ENCODE data around the gene IL1R1. TPM values are rescaled to one million over a fixed set of nuclear protein-coding genes. Genes with fewer than 3 reads are reported as not detected.
"Not testable (repeated sequence)": the region's sequence is repeated elsewhere in the genome, so short reads cannot be mapped to it uniquely, and the experiment has no call there.

The IL1R1 gene
- total RNA-seq, result 51.9 TPM

GRCh38 chr2:102141970-102142828, at the start of gene IL1R1:
Gene IL1R1, plus strand, starts transcription at chr2:102142746. Its CDS starts 14,979 bp downstream, at chr2:102157725.
- DNase-seq (ENCODE audit: low spot score), result peak; percentile 73

- DNase-seq (ENCODE audit: low spot score), result no peak
These were observed 48.9 kb upstream of the IL1R1 start for GRCh38 chr2:102093662-102094061.

DNA sequence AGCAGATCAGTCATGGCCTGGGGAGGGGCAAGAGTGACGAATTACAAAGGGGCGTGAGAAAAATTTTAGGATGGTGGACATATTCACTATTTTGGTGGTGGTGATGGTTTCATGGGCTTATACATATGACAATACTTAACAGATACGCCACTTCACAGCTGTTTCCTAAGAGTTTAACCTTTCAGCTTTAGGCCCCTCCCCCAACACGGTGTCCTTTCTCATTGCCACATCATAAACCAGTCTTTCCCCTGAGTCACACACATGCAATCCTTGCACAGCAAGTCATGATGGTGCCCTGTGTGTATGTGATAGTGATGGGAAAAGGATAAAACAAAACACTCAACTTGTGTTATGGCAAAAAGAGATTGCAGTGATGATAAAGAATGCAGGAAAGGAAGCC, 47.6 kb upstream of the IL1R1 start:
- DNase-seq (ENCODE audit: low spot score), result no peak

DNA sequence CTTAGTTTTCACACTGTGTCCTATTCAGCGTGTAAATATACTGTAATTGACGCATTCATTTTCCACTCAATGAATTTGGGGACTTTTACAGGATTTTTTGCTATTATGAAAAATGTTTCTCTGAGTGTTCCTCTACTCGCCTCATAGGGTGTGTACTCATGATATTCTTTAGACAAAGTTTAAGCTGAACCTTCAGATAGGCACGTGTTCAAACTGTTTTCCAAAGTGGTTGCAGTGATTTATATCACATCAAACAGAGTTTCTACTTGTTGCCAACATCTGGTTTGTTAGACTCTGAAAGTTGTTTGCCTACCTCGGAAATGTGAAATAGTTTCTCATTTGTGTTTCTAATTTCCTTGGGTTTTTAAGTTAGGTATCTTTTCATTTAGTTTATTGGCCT, 46.4 kb upstream of the IL1R1 start:
- no peak for DNase-seq (ENCODE audit: low spot score)

GRCh38 chr2:102098756-102099155, 43.8 kb upstream of the IL1R1 start:
- no peak for DNase-seq (ENCODE audit: low spot score)

DNA sequence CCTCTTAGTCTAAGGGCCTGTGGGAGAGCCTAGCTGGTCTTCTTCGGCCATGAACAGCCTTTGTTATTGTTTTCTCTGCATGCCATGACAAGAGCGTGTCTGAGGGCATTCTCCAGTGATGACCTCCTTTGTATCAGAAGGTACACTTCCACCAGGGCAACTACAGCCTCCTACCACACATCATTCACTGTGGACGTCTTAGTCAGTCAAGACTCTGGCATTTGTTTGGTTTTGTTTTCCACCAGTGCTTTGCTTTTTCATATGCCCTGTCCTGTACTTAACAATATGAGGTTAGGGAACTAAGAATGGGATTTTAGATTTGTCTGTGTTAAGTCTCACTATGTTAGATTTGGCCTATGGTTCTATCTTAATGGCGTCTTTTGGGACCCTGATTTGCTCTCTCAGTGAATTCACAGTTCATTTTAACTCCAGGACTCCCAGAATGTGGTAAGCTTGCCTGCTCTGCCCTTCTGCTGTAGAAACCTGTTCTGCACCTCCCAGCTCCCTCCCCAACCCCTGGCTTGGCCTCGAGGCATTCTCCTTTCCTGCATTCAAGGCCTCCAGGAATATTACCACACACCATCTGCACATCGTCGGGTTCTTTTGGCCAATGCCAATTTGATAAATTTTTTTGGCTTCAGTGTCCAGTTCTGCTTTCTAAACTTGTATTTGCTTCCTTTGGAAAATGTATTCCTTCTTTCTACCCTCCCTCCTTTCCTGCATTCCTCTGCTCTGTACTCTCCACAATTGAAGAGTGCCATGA, 42.8 kb upstream of the IL1R1 start:
- no peak for DNase-seq (ENCODE audit: low spot score)

DNA sequence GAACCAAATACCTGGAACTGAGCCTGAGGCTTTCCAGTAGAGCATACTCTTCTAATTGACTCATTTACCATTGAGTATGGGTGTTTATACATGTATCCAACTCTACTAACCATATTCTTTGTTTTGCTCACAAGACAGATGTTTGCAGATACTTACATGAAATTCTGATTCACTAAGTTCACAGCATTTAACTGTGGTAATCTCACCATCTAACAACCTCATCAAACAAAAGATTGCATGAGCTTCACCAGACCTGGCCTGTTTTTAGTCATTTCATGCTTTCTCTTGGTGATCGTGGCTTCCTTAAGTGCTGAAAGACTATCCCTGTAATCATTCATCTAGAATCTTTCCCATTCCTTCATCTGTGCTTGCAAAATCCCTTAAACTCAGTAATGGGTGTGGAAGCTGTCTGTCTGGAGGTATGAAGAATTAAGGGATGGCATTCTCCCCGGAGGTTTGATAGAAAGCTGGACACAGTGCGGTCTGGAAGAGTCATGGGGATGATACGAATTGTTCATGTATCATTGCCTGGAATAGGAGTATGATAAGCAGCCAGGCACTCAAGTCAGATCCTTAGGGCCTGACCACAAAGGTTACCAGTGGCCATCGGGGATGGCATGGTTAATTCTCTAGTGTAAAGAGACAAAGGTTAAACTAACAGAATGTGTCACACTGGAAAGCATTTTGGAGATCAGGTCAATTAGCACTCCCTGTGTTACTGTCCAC, 42.0 kb upstream of the IL1R1 start:
- DNase-seq (ENCODE audit: low spot score), result no peak

DNA sequence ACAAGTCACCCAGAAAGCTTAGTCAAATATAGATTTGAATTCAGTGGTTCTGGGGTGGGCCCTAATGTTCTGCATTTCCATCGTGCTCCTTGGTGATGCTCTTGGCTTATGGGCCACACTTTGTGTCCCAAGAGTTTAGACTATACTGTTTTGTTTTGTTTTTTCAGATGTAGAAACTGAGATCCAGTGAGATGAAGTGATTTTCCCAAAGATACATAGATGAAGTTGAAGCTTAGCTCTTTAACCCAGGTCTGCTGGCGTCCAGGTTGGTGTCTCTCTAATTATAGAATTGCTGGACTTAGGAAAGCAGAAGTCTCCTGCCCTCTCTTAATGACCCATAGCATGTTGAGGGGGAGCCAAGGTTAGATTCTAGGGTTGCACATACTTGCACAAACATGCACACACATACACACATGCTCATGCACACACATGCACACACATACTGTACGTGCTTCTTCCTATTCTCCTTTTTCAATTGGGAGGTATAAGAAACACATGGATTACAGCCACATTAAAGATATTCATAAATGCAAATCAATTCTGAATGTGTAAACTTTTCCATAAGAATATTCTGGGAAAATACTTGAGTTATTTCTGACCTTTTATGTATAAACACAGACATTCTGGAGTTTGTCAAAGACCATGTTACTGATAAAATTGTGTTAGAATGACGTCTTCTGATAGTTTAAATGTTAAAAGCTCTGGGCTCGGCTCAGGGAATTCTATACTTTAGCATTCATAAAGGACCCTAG, 41.3 kb upstream of the IL1R1 start:
- DNase-seq (ENCODE audit: low spot score), result no peak

GRCh38 chr2:102101849-102102635, 40.5 kb upstream of the IL1R1 start:
- DNase-seq (ENCODE audit: low spot score), result peak; percentile 61

GRCh38 chr2:102102636-102102948, 40.0 kb upstream of the IL1R1 start:
- not testable (repeated sequence) for DNase-seq (ENCODE audit: low spot score)

DNA sequence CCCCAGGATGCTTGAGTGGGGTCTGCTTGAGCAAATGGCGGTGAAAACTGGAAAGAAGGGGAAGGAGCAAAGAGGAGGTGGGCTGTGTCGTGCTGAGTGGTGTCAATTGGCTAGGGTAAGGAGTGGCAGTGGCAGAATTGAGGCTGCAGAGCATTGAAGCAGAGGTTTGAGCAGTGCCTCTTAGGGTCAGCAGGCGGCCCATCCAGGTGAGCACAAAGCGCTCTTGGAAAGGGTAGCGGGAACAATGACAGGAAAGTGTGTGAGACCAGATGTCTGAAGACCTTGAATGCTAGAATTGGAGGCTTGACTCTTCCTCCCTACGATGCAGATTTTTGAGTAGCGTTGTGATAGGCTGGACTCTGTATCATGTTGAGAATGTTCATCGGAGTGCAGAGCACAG, 39.3 kb upstream of the IL1R1 start:
- DNase-seq (ENCODE audit: low spot score), result no peak

GRCh38 chr2:102103992-102104871, 38.3 kb upstream of the IL1R1 start:
- peak; percentile 68 for DNase-seq (ENCODE audit: low spot score)

DNA sequence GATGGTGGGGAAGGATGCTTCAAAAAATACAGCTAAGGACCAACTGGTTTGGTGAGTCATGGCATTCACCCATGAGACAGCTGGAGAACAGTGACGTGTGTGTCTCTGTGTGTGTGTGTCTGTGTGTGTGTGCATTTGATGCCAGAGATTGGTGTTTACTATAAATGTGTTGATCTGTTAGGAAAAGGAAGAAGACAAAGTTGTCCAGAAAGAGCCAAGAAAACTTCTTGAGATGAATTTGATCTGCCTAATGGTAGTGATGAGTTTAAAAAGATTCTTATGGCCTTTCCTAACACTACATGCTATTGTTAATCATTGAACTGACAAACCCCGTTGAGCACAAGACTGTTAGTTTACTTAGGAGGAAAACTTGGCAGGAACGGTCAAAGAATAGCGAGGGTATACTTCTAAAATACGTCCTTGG, 36.4 kb upstream of the IL1R1 start:
- no peak for DNase-seq (ENCODE audit: low spot score)

- not testable (repeated sequence) for DNase-seq (ENCODE audit: low spot score)
These were observed 35.5 kb upstream of the IL1R1 start for GRCh38 chr2:102106813-102107740.

GRCh38 chr2:102107741-102108070, 34.8 kb upstream of the IL1R1 start:
- peak; percentile 37 for DNase-seq (ENCODE audit: low spot score)

DNA sequence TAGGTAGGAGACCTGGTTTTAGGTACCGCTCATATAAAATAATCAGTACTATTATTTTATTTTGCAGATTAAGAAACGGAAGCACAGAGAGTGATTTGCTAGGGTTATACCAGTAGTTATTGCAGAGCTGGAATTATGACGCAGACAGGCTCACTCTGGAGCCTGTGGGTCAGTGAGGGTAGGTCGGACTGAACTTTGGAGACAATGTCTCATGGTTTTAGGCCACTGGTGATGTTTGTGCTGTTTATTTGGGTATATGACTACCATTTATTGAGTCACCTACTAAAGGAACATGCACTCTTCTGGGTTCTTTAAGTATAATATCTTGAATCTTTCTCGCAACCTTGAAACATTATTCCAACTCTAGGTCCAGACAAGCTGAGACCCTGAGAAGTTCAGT, 33.5 kb upstream of the IL1R1 start:
- DNase-seq (ENCODE audit: low spot score), result no peak

DNA sequence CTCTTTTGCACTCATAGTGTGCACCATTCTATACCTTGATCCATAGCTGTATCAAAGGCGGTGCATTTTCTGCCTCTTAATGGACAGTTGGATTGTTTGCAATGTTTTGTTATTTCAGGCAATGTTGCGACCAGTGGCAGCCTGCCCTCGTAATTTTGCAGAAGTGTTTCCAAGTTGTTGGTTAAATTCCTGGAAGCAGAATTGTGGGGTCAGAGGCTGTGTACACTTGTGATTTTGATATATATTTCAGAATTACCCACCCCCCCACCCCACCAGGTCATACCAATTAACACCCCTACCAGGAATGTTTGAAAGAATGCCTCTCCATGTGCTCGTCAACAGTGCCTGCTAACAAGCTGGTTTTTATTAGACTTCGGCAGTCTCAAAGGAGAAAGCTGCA, 32.4 kb upstream of the IL1R1 start:
- DNase-seq (ENCODE audit: low spot score), result no peak

DNA sequence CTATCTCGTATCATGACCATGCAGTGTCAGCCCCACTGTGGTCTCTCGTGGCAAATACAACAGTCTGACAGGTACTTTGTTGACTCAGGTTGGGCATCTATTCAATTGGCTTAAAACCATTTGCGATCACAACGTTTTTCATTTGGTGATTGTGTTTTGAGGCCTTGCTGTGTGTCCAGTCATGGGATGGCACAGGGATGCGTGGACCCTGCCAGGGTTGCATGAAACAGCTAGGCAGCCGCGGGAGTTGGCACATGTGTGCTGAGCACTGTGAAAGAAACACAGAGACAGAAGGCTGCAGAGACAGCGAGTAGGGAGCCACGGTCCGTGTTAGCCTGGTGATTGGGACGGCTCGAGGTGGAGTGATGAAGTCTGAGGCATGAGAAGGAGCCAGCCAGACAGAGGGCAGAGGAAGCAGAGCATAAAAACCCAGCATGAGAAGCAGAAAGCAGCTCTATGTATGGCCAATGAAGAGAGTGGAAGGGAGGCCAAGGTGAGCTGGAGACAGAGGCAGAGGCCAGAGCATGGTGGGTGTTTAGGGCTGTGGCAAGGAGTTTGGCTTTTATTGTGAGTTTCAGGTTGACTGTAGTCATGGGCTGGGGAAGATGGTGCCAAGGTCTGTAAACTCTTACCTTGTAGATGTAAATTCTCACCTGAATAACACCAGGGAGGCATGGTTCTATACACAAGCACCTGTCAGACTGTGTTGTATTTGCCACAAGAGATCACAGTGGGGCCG, 31.8 kb upstream of the IL1R1 start:
- DNase-seq (ENCODE audit: low spot score), result no peak

All from mucosa of gallbladder (tissue), 1 donor.